Stimulated activated CD4-positive, alpha-beta T cell treated with anti-CD3 and anti-CD28 coated beads, TNF-alpha, amount 100 ng/mL, for 4 hours (primary cell): ENCODE data around the gene HNF1B.
"Not testable (repeated sequence)": the region's sequence is repeated elsewhere in the genome, so short reads cannot be mapped to it uniquely, and the experiment has no call there.

Experiments
- DNase-seq, 3 experiments: peaks; one replicate each; pipeline ENCODE4 v3.0.0-alpha.2; 2020; ENCODE audit warnings: low read depth in 3 of 3

The HNF1B gene, protein sequence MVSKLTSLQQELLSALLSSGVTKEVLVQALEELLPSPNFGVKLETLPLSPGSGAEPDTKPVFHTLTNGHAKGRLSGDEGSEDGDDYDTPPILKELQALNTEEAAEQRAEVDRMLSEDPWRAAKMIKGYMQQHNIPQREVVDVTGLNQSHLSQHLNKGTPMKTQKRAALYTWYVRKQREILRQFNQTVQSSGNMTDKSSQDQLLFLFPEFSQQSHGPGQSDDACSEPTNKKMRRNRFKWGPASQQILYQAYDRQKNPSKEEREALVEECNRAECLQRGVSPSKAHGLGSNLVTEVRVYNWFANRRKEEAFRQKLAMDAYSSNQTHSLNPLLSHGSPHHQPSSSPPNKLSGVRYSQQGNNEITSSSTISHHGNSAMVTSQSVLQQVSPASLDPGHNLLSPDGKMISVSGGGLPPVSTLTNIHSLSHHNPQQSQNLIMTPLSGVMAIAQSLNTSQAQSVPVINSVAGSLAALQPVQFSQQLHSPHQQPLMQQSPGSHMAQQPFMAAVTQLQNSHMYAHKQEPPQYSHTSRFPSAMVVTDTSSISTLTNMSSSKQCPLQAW

DNA sequence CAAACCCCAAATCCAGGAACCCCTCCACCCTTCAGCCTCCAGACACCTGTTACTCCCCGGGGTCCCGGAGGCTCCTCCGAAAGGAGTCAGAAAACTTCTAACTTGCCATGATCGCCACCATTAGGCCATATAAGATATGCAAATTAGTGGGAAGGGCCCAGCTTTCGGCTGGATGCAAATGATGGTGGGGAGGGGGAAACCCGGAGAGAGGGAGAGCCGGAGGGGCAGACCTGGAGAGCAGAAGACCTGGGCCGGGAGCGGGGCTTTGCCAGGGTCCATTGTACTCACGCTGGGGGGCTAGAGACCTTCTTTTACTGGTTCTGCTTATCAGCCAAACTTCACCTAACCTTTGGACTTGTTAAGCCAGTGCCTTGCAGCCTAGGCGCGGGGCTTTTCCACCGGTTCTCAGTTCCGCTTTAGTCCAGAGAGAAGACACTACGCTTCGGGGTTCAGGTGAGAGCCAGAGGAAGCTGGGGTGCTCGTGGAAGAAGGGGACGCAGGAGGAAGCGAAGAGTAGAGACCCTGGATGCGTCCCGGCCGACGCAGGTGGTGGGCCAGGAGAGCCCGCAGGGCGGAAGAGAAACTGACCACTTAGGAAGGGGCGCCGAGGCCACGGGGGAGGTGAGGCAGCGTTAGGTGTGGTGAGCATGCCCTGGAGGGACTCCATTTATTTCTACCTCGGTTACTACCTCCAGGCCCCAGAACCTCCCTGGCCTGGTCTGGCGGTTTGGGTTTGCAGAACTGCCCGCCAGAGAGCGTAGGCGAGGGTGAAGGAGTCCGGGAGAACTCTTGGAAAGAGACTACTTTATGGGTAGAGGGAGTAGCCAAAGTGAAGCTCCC, at the start of gene HNF1B:
HNF1B (minus strand) TSS at position 99 of the 840 bp plus-strand sequence. CDS start 175 bp downstream, outside the sequence.
- DNase-seq: no peak

DNA sequence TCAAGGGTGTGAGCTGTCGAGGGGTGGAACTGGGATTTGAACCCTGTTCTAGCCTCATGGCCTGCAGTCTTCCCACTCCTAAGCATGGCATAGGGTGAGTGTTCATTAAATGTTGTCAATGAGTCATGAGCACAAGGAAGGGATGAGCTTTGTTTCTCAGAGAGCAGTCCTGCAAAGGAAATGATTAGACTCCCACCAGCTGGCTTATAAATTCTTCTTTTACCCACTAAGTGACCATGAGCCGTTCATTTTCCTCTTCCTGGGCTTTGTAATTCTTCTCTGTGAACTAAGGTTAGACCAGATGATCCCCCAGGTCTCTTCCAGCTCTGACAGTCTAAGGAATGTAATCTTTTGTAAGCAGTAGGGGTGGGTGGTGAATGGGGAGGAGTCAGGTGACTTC, 47.9 kb upstream of the HNF1B start:
- no peak for DNase-seq

DNA sequence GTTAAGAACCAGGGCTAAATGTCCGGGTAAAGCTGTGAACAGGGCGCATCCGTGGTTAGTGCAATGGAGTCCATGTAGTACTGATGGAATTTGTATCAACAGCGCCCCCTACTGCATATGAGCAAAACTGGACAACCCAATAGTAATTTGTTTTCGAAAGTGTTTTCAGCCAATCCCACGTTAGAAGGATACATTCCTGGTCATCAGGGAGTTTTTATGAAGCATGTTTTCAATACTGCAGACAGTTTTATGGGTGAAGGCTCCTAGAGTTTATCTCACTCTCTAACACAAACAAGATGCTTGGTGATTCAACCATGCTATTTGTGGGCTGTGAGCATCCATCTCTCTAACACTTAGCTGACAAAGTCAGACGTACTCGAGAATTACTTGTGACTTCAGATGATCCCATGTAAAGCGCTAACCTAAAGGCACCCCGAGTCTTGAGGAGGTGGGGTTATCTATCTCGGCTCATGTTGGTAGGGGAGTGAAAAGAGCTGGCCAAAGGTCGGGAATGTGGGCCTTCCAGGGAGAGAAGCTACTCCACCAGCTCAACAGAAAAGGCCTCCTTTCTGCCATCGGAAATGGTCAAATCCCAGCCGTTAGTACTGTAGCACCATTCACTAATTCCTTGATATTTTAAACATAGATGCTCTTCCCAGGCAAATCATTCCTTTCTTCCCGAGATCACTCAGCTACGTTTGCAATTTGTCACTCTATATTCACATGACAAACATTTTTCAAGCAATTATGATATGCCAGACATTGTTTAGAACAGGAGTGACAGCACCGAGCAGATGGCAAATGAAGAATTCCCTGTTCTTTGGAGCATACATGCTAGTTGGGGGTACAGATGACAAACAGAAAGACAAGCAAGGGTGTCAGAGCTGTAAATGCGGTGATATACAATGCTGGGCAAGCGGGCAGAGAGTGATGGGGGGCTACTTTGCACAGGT, 46.9 kb upstream of the HNF1B start:
- DNase-seq: peak in 1 of 3 experiments; percentile 10

DNA sequence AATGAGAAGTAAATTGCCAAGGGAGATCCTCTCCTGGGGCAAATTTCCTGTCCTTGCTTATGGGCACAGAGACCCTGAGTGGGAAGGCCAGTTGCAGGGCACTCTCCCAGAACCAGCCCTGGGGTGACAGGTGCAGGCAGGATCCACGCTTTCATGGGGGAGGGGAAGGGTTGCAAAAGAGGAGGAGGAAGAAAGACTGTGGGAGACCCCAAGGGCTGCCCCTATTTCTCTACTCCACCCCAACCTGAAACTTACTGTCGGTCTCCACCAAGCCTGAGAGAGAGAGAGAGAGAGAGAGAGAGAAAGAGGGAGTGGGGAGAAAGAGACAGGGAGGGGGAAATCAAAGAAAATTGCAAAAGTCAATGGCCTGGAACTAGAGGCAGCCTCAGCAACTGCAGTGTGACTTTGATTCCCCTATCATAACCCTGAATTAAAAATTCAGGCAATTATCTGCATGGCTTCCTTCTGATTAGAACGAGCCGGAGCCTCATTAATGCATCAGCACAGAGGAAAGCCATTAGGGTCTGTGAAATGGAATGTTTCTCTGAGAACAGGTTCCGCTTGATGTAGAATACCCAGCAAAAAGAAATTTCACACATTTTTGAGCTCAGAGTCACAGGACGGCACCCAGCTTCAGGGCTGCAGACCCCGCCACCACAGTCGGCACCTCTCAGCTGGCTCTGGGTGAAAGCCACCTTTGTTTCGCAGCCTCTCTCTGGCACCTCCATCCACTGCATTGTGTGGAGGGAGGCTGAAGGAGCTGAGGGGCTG, 45.1 kb upstream of the HNF1B start:
- no peak for DNase-seq

DNA sequence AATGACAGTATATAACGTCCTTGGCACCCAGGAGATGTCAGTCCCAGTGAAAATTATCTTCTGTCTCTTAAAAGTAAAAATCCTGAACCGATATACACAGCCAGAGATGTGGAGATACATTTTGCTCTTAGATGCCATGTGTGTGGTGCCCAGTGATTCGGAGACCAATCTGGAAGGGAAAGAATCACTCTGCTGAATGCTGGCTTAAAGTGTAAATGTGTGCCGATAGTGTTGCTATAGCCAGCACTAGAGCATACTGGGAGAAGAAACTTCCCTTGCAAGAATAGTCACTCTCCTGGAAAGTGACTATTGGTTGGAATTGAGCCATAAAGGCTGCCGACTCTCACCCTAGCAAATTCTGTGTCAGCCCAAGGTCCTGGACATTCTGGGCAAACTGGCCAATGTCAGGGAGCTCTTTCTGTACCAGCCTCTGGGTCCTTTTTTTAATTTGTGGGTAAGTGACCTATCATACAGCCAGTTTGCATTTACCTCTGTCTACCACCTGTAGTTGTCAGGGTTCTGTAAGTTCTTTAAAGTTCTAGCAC, 44.2 kb upstream of the HNF1B start:
- DNase-seq: no peak

DNA sequence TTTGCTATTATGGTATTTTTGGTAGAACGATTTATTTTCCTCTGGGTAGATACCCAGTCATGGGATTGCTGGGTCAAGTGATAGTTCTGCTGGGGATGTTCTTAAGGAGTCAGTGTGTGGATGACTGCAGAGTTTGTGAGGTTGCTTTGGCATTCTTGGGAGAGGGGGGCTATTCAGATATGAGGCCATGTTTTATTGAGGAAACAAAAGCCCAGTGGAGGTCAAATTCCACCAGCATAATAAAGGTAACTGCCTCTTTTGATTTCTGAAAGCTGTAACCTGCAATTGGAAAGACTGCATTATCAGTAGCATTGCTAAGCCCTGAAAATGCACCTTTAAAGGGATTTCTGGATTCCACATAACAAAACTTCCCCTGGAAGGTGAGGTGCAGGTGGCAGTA, 43.7 kb upstream of the HNF1B start:
- DNase-seq: no peak

DNA sequence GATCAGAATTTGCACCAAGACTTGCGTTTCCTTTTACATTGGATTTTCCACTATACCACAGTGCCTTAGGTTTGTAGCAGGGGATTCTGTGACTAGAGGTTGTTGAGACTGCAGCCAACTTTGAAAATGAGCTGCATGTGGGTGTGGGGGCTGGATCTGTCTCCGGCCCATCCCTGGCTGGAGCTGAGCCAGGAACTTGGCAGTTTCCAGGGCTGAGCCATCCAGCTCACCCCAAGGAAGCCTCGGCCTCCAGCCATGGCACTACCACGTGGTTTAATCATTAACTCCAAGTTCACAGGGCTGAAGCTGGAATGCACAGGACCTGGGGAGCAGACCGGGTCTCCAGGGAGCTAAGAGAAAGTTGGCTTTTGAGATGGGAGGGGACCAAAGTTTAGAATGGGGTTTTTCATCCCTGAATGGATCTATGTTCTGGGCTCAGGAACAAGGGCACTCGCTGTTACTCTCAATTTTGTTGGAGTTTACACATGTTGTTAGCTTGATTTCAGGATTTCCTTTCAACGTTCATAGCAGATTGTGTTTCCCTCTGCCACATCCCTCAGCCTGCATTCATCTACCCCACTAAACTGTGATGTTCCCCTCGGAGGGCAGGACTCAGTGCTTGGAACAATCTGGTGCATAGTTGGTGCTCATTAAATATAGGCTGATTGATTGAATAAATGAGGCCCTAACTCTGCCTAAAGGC, 42.3 kb upstream of the HNF1B start:
- DNase-seq: no peak

DNA sequence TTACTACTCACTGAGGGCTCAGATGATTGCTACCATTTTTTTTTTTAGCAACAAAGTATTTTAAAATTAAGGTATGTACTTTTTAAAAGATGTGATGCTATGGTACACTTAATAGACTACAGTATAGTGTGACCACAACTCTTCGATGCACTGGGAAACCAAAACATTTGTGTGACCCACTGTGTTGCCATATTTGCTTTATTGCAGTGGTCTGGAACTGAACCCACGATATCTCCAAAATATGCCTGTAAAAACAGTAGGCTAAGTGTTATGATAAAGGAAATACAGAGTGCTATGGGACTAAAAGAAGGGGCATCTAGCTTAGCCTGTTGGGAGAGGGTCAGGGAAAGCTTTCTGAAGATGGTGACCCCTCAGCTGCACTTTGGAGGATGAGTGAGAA, 41.6 kb upstream of the HNF1B start:
- no peak for DNase-seq

DNA sequence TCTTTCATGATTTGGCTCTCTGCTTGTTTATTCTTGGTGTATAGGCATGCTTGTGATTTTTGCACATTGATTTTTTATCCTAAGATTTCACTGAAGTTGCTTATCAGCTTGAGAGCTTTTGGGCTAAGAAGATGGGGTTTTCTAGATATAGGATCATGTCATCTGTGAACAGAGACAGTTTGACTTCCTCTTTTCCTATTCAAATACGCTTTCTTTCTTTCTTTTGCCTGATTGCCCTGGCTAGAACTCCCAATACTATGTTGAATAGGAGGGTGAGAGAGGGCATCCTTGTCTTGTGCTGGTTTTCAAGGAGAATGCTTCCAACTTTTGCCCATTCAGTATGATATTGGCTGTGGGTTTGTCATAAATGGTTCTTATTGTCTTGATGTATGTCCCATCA, 37.6 kb upstream of the HNF1B start:
- not testable (repeated sequence) for DNase-seq

DNA sequence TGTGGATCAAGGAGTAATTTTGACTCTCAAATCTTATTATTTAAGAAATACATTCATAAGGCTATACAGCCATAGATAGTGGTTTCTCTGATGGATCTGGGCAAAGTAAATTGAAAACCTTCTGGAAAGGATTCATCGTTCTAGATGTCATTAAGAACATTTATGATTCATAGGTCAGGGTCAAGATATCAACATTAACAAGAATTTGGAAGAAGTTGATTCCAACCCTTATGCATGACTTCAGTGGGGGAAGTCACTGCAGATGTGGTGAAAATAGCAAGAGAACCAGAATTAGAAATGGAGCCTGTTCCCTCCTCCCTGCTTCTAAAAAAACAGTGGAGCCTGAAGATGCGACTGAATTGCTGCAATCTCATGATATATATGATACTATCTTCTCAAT, 36.6 kb upstream of the HNF1B start:
- DNase-seq: no peak

DNA sequence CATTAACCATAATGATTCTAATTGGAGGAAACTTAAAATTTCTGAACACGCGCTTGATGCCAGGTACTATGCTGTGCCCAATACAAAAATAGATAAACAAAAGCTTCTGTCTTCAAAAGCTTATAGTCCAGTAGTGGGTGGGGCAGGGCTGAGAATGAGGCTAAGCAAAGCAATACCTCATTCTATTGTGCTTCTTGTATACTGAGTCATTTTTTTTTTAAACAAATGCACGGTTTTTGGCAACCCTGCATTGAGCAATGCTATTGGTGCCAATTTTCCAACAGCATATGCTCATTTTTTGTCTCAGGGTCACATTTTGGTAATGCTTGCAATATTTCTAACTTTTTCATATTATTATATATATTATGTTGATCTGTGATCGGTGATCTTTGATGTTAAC, 34.7 kb upstream of the HNF1B start:
- DNase-seq: no peak

DNA sequence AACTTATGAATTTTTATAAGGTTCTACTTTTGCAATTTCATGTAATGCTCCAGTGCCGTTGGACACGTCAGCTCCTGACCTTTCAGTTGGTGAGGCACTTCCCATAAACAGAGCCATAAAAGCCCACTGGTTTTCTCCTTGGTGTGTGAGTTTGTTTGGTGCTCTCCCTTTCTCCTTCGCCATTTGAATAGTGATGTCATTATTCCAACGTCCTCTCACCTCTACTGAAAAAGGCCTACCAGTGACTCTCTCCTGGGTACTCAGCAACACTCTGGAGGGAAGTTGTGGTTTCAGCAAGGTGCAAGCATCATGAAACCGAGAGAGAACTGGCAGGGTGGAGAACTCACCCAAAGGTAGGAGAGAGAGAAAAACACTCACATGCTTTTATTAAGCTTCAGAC, 29.6 kb upstream of the HNF1B start:
- no peak for DNase-seq

DNA sequence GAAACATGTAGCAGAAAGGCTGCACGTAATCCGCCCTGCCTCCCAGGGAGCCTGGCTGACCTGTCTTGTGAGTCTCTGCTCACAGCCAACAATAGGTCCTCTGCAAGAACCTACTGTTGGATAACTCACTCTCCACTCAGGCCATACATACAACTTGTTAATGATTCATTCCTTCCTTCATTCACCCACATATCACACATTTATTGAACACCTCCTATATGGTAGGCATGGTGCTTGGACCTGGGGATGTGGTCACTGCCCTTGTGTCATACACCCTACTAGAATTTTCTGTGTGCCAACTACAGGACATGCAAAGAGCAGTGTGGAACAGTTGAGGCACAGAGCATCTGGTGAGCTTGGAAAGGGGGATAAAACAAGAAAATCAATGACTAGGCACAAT, 28.1 kb upstream of the HNF1B start:
- DNase-seq: no peak

DNA sequence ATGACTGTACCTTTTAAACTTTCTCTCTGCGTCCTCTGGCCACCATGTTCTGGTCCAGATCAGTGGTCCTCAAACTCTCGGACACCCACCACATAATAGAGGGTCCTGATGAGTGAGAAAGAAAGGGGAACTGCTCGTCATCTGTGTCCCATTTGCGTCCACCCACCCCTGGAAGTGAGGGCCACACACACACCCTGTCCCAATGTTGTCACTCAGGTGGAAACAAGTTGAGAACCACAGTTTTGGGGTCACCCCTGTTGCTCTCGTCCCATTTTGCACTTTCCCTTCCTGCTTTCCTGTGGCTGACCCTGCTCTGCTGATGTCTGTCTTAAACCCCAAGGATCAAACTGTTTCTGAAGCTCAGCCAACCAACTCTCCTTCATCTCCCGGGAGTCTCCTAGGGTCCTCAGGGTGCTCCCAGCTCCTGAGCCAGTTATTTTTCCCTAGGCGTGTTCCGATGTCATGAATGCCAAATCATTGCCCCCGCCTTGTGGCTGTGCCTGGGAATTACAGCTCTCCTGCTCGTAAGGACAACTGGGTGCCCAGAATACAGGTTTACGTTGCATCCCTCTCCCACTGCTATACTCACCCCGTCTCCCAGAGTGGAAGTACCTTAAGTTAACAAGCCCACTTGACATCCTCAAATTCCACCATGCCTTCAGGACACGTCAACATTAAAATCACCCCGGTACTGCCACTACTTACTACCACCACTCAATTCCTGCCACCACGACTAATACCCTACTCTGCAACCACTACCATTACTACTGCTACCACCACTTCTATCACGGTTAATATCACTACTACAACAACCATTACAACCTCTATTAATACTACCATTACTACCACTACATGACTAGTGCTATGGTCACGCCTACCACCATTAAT, 26.0 kb upstream of the HNF1B start:
- DNase-seq: peak in 1 of 3 experiments; percentile 4

DNA sequence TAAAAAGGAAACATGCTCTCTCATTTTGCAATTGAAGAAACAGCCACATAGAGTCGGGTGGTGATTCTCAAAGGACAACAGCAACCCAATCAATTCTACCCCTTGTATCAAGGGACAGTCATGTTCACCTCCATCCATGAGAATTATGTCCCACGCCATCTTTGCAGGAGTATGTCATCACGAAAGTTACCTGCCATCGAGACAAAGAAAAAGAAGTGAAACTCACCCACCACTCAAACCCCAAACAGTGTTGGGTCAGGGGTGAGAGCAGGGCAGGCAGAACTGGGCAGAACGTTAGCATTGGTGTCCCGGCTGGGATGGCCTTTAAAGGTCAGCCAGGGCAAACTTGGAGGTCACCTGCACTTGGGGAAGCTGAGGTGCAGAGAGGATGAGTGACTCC, 24.2 kb upstream of the HNF1B start:
- no peak for DNase-seq

DNA sequence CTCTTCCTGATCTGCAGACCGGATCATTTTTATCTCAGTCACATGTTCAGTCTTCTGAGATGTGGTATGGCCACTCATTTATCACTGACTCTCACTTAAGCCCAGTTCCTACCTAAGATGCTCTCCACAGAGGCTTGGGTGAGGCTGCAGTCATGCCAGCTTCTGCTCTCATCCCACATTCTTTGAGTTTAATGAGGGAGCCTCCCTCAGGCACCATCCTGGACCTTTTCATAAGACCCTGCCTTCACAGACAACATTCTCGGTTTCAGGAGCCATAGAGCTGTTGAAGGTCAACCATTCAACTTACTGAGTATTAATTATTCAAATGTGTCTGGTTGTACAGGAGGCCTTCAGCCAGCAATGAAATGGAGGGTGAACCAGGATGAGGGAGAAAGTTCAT, 23.6 kb upstream of the HNF1B start:
- no peak for DNase-seq

DNA sequence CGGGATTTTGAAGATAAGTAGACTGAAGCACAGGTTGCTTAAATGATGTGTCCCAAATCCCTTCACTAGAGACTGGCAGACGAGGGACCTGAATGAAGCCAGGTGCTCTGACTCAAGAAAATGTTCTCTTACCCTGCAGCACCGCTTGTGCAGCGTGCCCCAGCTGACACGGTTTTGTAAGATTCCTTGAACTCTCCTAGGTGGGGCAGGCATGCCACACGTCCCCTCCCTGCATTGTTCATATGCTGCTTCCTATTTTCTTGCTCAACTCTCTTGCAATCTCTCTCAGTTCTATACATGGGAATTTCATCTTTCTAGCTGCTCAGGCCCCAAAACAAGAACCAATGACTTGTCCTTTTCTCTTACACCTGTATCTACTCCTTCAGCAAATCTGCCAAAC, 22.1 kb upstream of the HNF1B start:
- DNase-seq: no peak

DNA sequence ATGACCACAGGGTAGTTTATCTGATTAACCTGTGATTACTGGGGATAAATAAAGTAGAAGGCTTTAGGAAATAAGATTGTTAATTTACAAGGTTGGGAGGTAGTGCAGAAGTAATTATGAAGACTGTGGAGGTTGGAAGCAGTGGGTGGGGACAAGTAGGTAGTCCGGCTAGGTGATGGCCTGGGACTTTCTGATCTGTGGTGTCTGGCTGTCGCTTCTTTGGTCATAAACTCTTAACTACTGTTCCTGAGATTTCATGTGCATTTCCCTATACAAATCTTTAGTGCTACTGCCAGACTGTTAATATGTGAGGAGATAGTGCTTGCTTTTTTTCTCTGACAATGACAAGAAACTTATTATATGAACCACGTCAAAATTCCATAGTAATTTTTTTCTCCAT, 19.5 kb upstream of the HNF1B start:
- no peak for DNase-seq

DNA sequence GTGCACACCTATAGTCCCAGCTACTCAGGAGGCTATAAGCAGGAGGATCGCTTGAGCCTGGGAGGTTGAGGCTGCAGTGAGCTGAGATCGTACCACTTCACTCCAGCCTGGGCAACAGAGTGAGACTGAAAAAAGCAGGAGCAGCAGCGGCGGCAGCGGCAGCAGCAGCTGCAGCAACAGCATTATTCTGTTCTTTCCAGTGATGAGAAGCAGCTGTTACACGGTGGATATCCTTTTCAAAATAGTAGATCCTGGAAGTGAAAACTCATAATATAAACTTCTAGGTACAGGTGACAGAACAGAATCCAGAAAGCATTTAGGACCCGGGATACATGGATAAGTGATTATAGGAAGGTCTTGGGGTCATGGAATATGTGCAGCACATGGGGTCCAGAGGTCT, 17.8 kb upstream of the HNF1B start:
- no peak for DNase-seq
